B cell (primary cell): ENCODE results near the gene UTS2R. TPM values are rescaled to one million over a fixed set of nuclear protein-coding genes. Genes with fewer than 3 reads are reported as not detected.

Experiments used
- ATAC-seq: fragments of 200-7000 bp; cut with Tn5 transposase; one replicate; pipeline ENCODE4 v1.10.0; 2021; ENCODE audit warnings: low read depth, mild to moderate bottlenecking, moderate number of reproducible peaks, moderate library complexity
- CTCF ChIA-PET: fragments of 350-600 bp; sonication (Branson Sonifier 250); formaldehyde crosslinking; loops from one replicate; lab custom pipeline; 2021; ENCODE audit warnings: antibody characterized with exemption, inconsistent platforms; lab: Charles Lee
- POLR2A ChIA-PET: fragments of 350-600 bp; sonication (Branson Sonifier 250); formaldehyde crosslinking; loops from one replicate; lab custom pipeline; 2021; ENCODE audit warnings: antibody characterized with exemption; lab: Charles Lee
- DNase-seq: peaks from one replicate; pipeline ENCODE4 v3.0.0; 2013
- H2AFZ ChIP-seq: 2 replicates; pipeline ENCODE4 v1.6.1; 2012; ENCODE audit warnings: mild to moderate bottlenecking, low read depth, low read length; ENCODE audit not compliant: insufficient read depth, poor library complexity, severe bottlenecking
- H3K27ac ChIP-seq, 2 donors: 1 replicate in 1 of 2; 2 replicates in 1 of 2; pipeline ENCODE4 v1.5.1; 2012 to 2013; ENCODE audit warnings: low read length in 2 of 2, mild to moderate bottlenecking in 2 of 2, moderate library complexity in 1 of 2
- H3K27me3 ChIP-seq, 4 experiments: fragments of 200-600 bp in 1 of 4; sonication (generic) in 1 of 4; replicated peaks in 1 of 4; 1 replicate in 2 of 4; 2 replicates in 2 of 4; pipeline versions ENCODE4 v1.6.1 to v1.7.0; 2013 to 2016; ENCODE audit warnings: low read length in 3 of 4, mild to moderate bottlenecking in 2 of 4, mixed read lengths in 1 of 4, moderate library complexity in 1 of 4; ENCODE audit not compliant: insufficient read depth in 4 of 4, control insufficient read depth in 3 of 4; ENCODE audit errors: control extremely low read depth in 1 of 4
- H3K36me3 ChIP-seq, 2 experiments: replicated peaks in 1 of 2; 1 replicate in 1 of 2; 2 replicates in 1 of 2; pipeline versions ENCODE4 v1.6.1 to v1.7.1; 2013; ENCODE audit warnings: low read length in 1 of 2; ENCODE audit not compliant: insufficient read depth in 2 of 2, control insufficient read depth in 1 of 2; ENCODE audit errors: control extremely low read depth in 1 of 2, extremely low read depth in 1 of 2
- H3K4me1 ChIP-seq, 2 donors: fragments of 200-600 bp in 1 of 2; sonication (generic) in 1 of 2; 1 replicate in 1 of 2; 2 replicates in 1 of 2; pipeline versions ENCODE4 v1.5.1 to v1.6.1; 2013 to 2017; ENCODE audit warnings: low read length in 2 of 2; ENCODE audit not compliant: control insufficient read depth in 2 of 2, insufficient read depth in 2 of 2
- H3K4me2 ChIP-seq: replicated peaks from 2 replicates; pipeline ENCODE3; 2012; ENCODE audit warnings: mild to moderate bottlenecking, low read depth, low read length; ENCODE audit not compliant: poor library complexity, severe bottlenecking
- H3K4me3 ChIP-seq, 5 experiments: fragments of 200-600 bp in 1 of 5; sonication (generic) in 1 of 5; 1 replicate in 3 of 5; 2 replicates in 2 of 5; pipeline versions ENCODE4 v1.5.1 to v1.7.0; 2011 to 2016; ENCODE audit warnings: low read length in 4 of 5, mild to moderate bottlenecking in 4 of 5, low read depth in 2 of 5, control low read depth in 1 of 5, moderate library complexity in 1 of 5; ENCODE audit not compliant: insufficient read depth in 1 of 5; ENCODE audit errors: control extremely low read depth in 1 of 5, extremely low read depth in 1 of 5
- H3K79me2 ChIP-seq: fragments of 200-600 bp; sonication (generic); one replicate; pipeline ENCODE4 v1.6.0; 2016; ENCODE audit warnings: low read length; ENCODE audit not compliant: control insufficient read depth, insufficient read depth
- H3K9ac ChIP-seq: fragments of 200-600 bp; sonication (generic); 2 replicates; pipeline ENCODE4 v1.6.1; 2017; ENCODE audit warnings: mild to moderate bottlenecking, low read length, moderate library complexity
- H3K9me3 ChIP-seq, 3 donors: one replicate each; pipeline versions ENCODE4 v1.6.1 to v1.7.1; 2013; ENCODE audit warnings: low read length in 2 of 3; ENCODE audit not compliant: control insufficient read depth in 2 of 3, insufficient read depth in 1 of 3; ENCODE audit errors: control extremely low read depth in 1 of 3
- H4K20me1 ChIP-seq: 2 replicates; pipeline ENCODE4 v1.6.0; 2012; ENCODE audit warnings: mild to moderate bottlenecking, low read length; ENCODE audit not compliant: insufficient read depth, control insufficient read depth, poor library complexity, severe bottlenecking
- H3K27ac Mint-ChIP-seq: one replicate; pipeline ENCODE4 v1.8.0; 2021; ENCODE audit warnings: mixed read lengths
- H3K27me3 Mint-ChIP-seq: one replicate; pipeline ENCODE4 v1.8.0; 2021; ENCODE audit warnings: mixed read lengths
- H3K4me1 Mint-ChIP-seq: one replicate; pipeline ENCODE4 v1.8.0; 2021; ENCODE audit warnings: mixed read lengths
- H3K4me3 Mint-ChIP-seq: one replicate; pipeline ENCODE4 v1.8.0; 2021; ENCODE audit warnings: mixed read lengths
- H3K9me3 Mint-ChIP-seq: one replicate; pipeline ENCODE4 v1.8.0; 2022; ENCODE audit warnings: mixed read lengths; ENCODE audit not compliant: insufficient read depth
- CTCF ChIP-seq: fragments of 200-600 bp; IDR thresholded peaks from one replicate; pipeline ENCODE4 v1.8.0; 2022; ENCODE audit warnings: antibody characterized with exemption, mild to moderate bottlenecking
- EZH2 ChIP-seq: IDR thresholded peaks from 2 replicates; pipeline ENCODE4 v1.6.1; 2012; ENCODE audit warnings: borderline replicate concordance, low read depth, mild to moderate bottlenecking, moderate library complexity, low read length; ENCODE audit not compliant: insufficient read depth, poor library complexity, severe bottlenecking
- WGBS: methylation state at CpG from one replicate; pipeline ENCODE4 v1.1.5; 2013; ENCODE audit warnings: missing lambda C conversion rate; ENCODE audit not compliant: insufficient coverage; 5-methylcytosine and 5-hydroxymethylcytosine counted together
- intact Hi-C: fragments of 100-400 bp; cut with micrococcal nuclease; formaldehyde crosslinking; loops from one replicate; pipeline ENCODE4 v1.10.0; 2022
- polyA plus RNA-seq: library from polyadenylated mRNA; depleted of rRNA; stranded (reverse); fragments of >200 nt; gene quantifications from 2 replicates; pipeline ENCODE4 v1.2.3, GENCODE V29; 2012
- total RNA-seq, 2 donors: library from RNA; stranded (reverse); fragments of 120-200 nt in 1 of 2; gene quantifications; 1 replicate in 1 of 2; 2 replicates in 1 of 2; pipeline versions ENCODE4 v1.2.3 to v1.2.4, GENCODE V29; 2013 to 2022

Gene UTS2R
- total and polyA plus RNA-seq, 2 donors (not counting 1 experiment from before 2014, with no cell fraction given): 0.86 TPM; not detected in 1

- ChIA-PET CTCF (interaction anchor here (1.4 to 6.7 kb wide), 2 partner anchors 21 to 88 kb away, joined by 4 to 53 read pairs; no protein-coding TSS in a partner anchor), POLR2A (no interaction called here)
- Mint-ChIP-seq H3K9me3 (no peaks in the 10 kb centered on the region), H3K4me1 (peaks cover 3% of the 10 kb centered on the region), H3K27ac (no peak overlapping the region), H3K27me3 (peaks cover 6% of the 10 kb centered on the region), H3K4me3 (no peak overlapping the region)
- DNase-seq (no peak), ATAC-seq (no peak)
- H3K27me3 ChIP-seq: peaks cover 0 to 39% (median 8%) of the 10 kb centered on the region in 4 experiments
- H3K4me2 ChIP-seq: no peak overlapping the region
- H3K36me3 ChIP-seq: no peaks in the 10 kb centered on the region
- peaks cover 8 to 9% of the 10 kb centered on the region in 2 donors for H3K4me1 ChIP-seq
- 73% methylated on average over 14 of the region's 25 CpGs for WGBS
- TF ChIP-seq CTCF (no peak), EZH2 (no peak)
- H3K27ac ChIP-seq: no peak overlapping the region
- no peak overlapping the region for H3K4me3 ChIP-seq
- intact Hi-C loops: no loop called here
- no peaks in the 10 kb centered on the region for H4K20me1 ChIP-seq
- H3K9me3 ChIP-seq: peaks cover 0 to 5% (median 0%) of the 10 kb centered on the region in 3 donors
- no peaks in the 10 kb centered on the region for H3K79me2 ChIP-seq
- H2AFZ ChIP-seq: no peak overlapping the region
- no peak overlapping the region for H3K9ac ChIP-seq
Observed at GRCh38 chr17:82324566-82325285, 46.8 kb upstream of the UTS2R start.
